Lung (tissue), 12 donors: ENCODE measurements around the gene PFDN4. TPM values are rescaled to one million over a fixed set of nuclear protein-coding genes. Genes with fewer than 3 reads are reported as not detected.

Experiments
- ATAC-seq: fragments of 200-7000 bp; cut with Tn5 transposase; one replicate; pipeline ENCODE4 v1.9.1; 2020; ENCODE audit warnings: moderate number of reproducible peaks; ENCODE audit not compliant: insufficient read depth, low FRiP score
- DNase-seq, 3 donors: peaks; one replicate each; pipeline ENCODE4 v3.0.0-alpha.2; 2013 to 2017
- H3K27ac ChIP-seq, 2 donors: one replicate each; pipeline ENCODE4 v1.5.1; 2013; ENCODE audit warnings: mild to moderate bottlenecking in 2 of 2, moderate library complexity in 2 of 2, control low read depth in 1 of 2, inconsistent platforms in 1 of 2, low read depth in 1 of 2, low read length in 1 of 2
- H3K27me3 ChIP-seq, 3 donors: one replicate each; pipeline ENCODE4 v1.5.1; 2013; ENCODE audit warnings: low read length in 2 of 3; ENCODE audit not compliant: control insufficient read depth in 3 of 3, insufficient read depth in 3 of 3
- H3K36me3 ChIP-seq, 4 donors: one replicate each; pipeline ENCODE4 v1.5.1; 2013; ENCODE audit warnings: low read length in 4 of 4, mild to moderate bottlenecking in 1 of 4, moderate library complexity in 1 of 4; ENCODE audit not compliant: control insufficient read depth in 4 of 4, insufficient read depth in 4 of 4
- H3K4me1 ChIP-seq, 5 donors: one replicate each; pipeline ENCODE4 v1.5.1; 2013; ENCODE audit warnings: low read length in 5 of 5, mild to moderate bottlenecking in 2 of 5, moderate library complexity in 1 of 5; ENCODE audit not compliant: control insufficient read depth in 5 of 5, insufficient read depth in 5 of 5
- H3K4me3 ChIP-seq: one replicate; pipeline ENCODE4 v1.5.1; 2013; ENCODE audit warnings: mild to moderate bottlenecking, control low read depth, moderate library complexity
- H3K9ac ChIP-seq, 2 donors: one replicate each; pipeline ENCODE4 v1.5.1; 2013; ENCODE audit warnings: low read length in 2 of 2, control low read depth in 1 of 2; ENCODE audit not compliant: insufficient read depth in 1 of 2
- H3K9me3 ChIP-seq, 4 donors: one replicate each; pipeline ENCODE4 v1.5.1; 2013; ENCODE audit warnings: low read length in 3 of 4, mild to moderate bottlenecking in 1 of 4, moderate library complexity in 1 of 4; ENCODE audit not compliant: control insufficient read depth in 4 of 4, insufficient read depth in 3 of 4
- WGBS, 2 donors: extraction: QIAGEN DNeasy Blood & Tissue Kit; methylation state at CpG; one replicate each; pipeline ENCODE4 v1.1.7; 2013; 5-methylcytosine and 5-hydroxymethylcytosine counted together
- polyA plus RNA-seq, 2 donors: library from polyadenylated mRNA; stranded (reverse); fragments of 200-250 nt; gene quantifications; one replicate each; pipeline ENCODE4 v1.2.1, GENCODE V29; 2013
- total RNA-seq, 2 donors: library from RNA; depleted of rRNA in 1 of 2; stranded (reverse); fragments of >200 nt in 1 of 2; gene quantifications; one replicate each; pipeline ENCODE4 v1.2.1, GENCODE V29; 2014 to 2021
- TF ChIP-seq, protein P1 (sequence below): IDR thresholded peaks from 2 replicates; pipeline ENCODE4 v1.5.1; 2012; ENCODE audit warnings: mild to moderate bottlenecking; ENCODE audit errors: control extremely low read depth, extremely low read depth
- donor health status: control.
- donor health status: control.
- donor health status: Bipolar disorder and iron deficiency.
- donor health status: healthy.
- donor health status: DM: yes; HTN: yes; CAD: no.

PFDN4 gene
- total and polyA plus RNA-seq, 4 donors: 15.9 to 83.6 (median 43.4) TPM

DNA sequence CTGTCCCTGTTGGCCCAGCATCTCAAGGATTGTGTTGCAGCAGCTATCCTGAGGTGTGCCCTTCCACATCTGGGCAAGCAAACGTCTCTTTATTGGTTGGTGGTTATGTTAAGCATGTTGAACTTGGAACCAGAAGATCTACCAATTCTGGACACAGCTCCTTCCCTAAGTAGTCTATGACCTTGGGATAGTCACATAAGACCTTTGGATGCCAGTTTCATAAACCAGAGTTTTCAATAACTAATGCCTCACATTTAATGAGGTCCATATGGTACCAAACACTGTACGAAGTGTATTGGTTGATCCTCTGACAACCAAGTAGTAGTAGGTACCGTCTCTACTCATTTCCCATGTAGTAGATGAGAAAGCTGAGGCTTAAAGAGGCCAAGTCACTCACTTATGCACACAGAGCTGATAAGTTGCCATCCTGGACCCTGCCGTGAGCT, 37.8 kb upstream of the PFDN4 start:
- Histone ChIP-seq H3K27me3 (peaks cover 22 to 66% (median 66%) of the 10 kb centered on the region in 3 donors), H3K9me3 (no peaks in the 10 kb centered on the region), H3K27ac (no peak overlapping the region), H3K4me1 (peaks cover 0 to 27% (median 10%) of the 10 kb centered on the region in 5 donors), H3K4me3 (no peak overlapping the region), H3K9ac (no peak overlapping the region), H3K36me3 (no peaks in the 10 kb centered on the region)
- DNase-seq: no peak
- ATAC-seq: no peak
- TF ChIP-seq, protein P1, sequence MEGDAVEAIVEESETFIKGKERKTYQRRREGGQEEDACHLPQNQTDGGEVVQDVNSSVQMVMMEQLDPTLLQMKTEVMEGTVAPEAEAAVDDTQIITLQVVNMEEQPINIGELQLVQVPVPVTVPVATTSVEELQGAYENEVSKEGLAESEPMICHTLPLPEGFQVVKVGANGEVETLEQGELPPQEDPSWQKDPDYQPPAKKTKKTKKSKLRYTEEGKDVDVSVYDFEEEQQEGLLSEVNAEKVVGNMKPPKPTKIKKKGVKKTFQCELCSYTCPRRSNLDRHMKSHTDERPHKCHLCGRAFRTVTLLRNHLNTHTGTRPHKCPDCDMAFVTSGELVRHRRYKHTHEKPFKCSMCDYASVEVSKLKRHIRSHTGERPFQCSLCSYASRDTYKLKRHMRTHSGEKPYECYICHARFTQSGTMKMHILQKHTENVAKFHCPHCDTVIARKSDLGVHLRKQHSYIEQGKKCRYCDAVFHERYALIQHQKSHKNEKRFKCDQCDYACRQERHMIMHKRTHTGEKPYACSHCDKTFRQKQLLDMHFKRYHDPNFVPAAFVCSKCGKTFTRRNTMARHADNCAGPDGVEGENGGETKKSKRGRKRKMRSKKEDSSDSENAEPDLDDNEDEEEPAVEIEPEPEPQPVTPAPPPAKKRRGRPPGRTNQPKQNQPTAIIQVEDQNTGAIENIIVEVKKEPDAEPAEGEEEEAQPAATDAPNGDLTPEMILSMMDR: no peak
- WGBS, 2 donors: 69% methylated on average over 4 of the region's 4 CpGs

DNA sequence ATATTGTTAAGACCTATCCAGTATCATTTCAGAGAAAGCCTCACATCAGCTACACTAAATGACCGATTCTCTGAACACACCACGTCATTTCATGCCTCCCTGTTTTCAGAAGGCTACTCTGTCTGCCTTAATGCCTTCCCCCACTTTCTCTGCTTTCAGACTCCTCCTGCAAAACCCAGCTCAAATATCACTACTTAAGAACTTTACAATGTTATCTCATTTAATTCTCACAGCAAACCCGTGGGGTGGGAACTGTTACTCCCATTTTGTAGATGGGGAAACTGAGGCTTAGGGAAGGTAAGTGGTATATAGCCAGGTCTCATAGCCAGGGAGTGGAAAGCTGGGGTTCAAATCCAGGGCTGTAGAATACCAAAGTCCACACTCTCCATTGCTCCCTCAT, 36.9 kb upstream of the PFDN4 start:
- Histone ChIP-seq H3K9ac (no peak overlapping the region), H3K9me3 (no peaks in the 10 kb centered on the region), H3K4me1 (peaks cover 0 to 29% (median 10%) of the 10 kb centered on the region in 5 donors), H3K27ac (no peak overlapping the region), H3K36me3 (no peaks in the 10 kb centered on the region), H3K27me3 (peaks cover 22 to 74% (median 73%) of the 10 kb centered on the region in 3 donors), H3K4me3 (no peak overlapping the region)
- ATAC-seq (no peak), DNase-seq (no peak)
- WGBS, 2 donors: 58 to 77% methylated on average over 3 of the region's 3 CpGs
- TF ChIP-seq, protein P1: no peak

DNA sequence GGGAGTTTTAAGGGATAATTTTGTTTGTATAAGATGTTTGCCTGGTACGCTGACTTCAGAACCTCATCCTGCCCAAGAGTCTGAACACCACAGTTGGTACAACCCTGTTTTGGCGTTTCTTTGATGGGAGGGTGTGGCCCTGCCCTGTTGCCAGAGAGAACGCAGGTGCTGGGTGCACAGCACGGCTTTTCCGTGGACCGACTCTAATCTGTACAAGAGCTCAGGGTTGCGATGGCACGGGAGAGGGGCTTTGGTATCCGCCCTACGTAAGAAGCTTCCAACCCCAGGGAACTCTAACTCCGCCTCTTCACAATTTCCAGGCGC, 35.4 kb upstream of the PFDN4 start:
- H3K4me3 ChIP-seq: no peak overlapping the region
- no peak for ATAC-seq
- WGBS, 2 donors: 13 to 17% methylated on average over 12 of the region's 12 CpGs

More for the DNA sequence above, 35.4 kb upstream of the PFDN4 start:
- peaks cover 0 to 29% (median 10%) of the 10 kb centered on the region in 5 donors for H3K4me1 ChIP-seq
- H3K9ac ChIP-seq: no peak overlapping the region
- DNase-seq: no peak
- H3K9me3 ChIP-seq: no peaks in the 10 kb centered on the region
- TF ChIP-seq, protein P1: no peak
- H3K27ac ChIP-seq: no peak overlapping the region
- H3K27me3 ChIP-seq: peaks cover 22 to 78% (median 76%) of the 10 kb centered on the region in 3 donors
- H3K36me3 ChIP-seq: no peaks in the 10 kb centered on the region
